Limb (tissue), 2 donors: Measurements from ENCODE around the gene TRIM8.
A peak's percentile ranks its signal among the peaks of the same experiment; 100 is the strongest.

Experiments used
- DNase-seq, 2 donors: peaks; one replicate each; pipeline ENCODE4 v3.0.0-alpha.2; 2016; ENCODE audit errors: extremely low spot score in 2 of 2

The TRIM8 gene, protein sequence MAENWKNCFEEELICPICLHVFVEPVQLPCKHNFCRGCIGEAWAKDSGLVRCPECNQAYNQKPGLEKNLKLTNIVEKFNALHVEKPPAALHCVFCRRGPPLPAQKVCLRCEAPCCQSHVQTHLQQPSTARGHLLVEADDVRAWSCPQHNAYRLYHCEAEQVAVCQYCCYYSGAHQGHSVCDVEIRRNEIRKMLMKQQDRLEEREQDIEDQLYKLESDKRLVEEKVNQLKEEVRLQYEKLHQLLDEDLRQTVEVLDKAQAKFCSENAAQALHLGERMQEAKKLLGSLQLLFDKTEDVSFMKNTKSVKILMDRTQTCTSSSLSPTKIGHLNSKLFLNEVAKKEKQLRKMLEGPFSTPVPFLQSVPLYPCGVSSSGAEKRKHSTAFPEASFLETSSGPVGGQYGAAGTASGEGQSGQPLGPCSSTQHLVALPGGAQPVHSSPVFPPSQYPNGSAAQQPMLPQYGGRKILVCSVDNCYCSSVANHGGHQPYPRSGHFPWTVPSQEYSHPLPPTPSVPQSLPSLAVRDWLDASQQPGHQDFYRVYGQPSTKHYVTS

DNA sequence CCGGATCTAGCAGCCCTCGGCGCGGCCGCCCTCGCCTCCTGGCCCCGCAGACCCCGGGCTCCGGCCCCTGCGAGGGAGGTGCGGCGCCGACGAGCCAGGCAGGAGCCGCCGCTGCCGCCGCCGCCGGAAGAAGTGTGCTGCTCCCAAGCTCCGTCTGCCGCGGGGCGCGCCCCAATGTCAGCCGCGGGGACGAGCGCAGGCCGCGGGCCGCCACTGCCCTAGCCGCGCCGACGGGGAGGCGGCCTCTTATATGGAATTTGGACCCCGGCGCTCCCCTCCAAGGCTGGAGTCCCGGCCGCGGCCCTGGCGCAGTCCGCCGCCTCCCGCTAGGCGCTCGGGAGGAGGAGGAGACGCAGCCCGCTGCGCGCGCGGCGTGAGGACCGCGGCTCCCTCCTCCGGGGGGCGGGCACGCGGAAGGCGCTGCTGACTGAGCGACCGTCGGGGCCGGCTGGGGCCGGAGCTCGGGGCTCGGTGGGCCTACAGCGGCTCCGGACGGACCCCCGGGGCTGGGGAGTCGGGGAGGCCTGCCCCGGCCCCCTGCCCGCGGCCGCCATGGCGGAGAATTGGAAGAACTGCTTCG is at the start of gene TRIM8:
Gene TRIM8 (plus strand): TSS at position 414 of the 580 bp plus-strand sequence. CDS start 139 bp downstream, at position 553.
- DNase-seq, result peak in 1 of 2 donors; percentile 74

DNA sequence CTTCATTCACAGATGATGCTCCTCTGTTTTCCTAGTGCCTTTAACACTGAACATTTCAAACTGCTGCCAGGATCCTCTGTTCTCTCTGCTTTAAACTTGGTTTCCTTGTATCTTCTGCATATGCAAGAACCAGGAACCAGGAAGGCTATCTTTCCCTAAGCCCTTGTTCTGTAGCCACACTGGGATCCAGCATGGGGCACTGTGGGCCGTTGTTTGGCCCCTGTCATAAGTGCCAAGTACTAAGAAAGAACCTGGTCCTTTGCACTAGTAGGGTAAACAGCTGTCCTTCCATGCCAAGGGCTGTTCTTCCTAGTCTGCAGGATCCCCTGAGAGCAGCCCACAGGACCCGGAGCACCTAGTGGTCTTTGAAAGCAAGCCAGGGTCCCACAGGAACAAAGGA is 49.0 kb upstream of the TRIM8 start:
- no peak for DNase-seq

DNA sequence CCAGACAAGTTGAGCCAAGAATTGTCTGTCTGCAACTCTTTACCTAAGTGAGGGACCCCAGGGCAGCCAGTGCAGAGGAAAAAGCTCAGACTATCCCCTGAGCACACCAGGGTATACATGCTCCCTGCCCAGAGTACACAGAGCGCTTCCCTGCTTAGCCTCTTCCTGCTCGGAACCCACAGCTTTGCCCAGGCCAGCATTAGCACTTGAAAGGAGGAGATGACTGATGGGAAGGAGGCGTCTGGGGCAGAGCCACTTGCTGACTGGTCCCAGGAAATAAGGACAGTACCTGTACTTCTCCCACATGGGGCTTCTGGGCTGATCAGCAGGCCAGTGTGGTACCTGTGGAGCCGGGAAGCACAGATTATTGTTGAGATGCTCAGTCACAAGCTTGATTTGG is 48.4 kb upstream of the TRIM8 start:
- DNase-seq, result no peak

DNA sequence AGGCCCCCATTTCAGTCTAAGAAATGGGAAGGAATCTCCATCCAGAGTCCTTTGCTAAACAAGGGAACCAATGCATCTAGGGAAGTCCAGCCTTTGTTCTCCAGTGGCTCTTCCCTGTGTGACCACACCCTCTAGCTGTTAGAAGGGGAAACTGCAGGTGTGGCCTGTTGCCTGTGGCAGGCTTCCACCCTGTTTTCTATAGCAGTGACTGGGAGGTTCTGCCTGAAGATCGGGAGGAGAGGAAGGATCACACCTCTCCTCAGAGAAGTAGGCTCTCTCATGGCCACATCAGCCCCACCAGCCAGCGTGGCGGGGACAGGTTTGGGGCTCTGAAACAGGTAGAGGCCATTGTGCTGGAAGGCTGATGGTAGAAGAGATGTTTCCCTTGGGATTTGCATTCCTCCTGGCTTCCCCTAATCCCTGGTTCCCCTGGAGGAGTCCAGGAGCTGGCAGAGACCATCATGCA is 47.7 kb upstream of the TRIM8 start:
- no peak for DNase-seq

DNA sequence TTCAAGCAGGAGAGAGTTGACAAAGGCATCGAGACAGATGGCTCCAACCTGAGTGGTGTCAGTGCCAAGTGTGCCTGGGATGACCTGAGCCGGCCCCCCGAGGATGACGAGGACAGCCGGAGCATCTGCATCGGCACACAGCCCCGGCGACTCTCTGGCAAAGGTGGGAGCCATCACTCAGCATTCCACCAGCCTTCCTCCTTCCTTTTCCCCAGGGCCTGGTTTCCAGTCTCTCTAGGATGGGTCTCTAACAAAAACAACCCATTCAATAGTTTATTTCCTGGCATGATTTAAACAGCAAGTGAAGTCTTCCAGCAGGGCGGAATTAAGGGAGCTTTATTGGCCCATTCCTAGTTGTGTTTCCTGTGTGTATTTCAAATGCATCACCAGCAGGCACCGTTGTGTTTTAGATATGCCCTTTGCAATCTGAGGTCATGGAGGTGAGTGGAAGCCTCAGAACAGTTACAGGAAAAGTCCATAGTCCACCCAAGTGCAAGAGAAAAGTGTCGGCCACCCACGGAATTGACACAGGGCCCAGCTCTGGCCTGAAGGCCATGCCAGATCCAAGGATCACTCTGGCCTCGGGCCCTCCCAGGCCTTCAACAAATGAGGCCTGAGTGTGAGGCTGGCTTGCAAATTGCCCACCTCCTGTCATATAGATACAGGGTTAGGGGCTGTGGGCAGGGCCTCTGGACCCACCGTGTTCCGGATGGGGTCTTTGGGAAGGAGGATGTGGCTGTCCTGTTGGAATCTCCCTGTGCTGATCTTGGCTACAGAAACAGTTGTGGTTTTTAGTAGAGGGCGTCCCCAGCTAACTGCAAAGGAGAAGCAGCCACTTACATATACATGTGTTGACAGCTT is 46.9 kb upstream of the TRIM8 start:
- DNase-seq, result no peak

DNA sequence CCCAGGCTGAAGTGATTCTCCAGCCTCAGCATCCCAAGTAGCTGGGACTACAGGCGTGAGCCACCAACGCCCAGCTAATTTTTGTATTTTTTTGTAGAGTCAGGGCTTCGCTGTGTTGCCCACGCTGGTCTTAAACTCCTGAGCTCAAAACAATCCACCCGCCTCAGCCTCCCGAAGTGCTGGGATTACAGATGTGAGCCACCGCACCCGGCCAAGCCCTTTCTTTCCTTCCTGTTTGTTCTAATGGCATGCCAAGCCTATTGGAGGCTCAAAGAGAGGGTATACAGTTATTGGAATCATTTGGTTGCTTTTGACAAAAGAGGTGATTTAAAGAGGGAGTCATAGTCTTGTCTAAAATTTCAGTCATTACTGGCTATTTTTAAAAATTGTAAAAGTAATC is 46.0 kb upstream of the TRIM8 start:
- no peak for DNase-seq

DNA sequence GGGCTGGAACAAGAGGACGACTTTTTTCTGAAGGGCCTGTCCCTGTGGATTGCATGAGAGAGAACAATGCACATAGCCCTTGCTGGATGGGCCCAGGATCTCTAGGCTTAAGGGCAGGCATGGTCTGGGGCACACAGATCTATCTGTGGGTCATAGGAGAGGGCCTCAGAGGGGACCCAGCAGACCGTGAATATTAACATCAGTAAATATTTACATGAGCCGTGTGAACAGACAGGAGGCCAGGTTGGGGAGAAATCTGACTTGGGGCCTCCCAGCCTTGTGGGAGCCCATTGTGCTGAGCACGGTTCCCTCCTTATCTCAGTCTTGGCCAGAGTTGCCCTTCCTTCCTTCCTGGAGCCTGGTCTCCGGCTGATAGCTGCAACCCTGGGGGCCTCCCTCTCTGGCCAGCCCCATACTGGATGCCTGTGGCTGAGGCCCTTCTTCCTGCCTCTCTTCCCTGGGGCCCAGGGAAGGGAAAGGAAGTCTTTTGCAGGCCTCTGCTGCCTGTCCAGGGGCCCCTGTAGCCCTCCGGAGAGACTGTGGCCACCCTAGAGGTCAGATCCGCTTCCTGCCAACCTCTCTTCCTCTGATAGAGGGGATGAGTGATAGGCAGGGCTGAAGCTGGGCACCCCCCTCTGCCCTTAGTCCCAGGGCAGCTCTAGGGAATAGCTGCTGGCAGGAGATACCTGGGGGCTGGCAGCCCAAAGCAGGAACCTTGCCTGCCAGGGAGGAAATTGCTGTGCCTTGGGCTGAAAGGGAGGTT is 44.5 kb upstream of the TRIM8 start:
- DNase-seq, result no peak

DNA sequence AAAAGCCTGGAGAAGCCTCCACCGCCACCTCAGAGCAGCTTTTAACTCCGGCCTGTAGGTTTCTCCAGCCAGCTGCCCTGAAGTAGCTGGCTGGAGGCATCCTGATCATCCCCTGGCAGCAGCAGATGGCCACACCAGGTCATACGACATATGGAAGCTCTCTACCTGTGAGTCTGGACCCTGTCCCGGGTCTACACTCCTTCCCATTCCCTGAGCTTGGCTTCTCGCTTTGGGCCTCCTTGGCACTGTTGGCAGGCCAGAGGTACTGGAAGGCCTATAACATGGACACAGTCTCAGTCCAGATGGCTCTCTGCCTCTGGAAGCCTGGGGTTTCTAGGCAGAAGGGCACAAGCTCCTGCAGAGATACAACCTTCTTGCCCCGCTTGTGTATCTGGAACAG is 43.5 kb upstream of the TRIM8 start:
- DNase-seq, result no peak

DNA sequence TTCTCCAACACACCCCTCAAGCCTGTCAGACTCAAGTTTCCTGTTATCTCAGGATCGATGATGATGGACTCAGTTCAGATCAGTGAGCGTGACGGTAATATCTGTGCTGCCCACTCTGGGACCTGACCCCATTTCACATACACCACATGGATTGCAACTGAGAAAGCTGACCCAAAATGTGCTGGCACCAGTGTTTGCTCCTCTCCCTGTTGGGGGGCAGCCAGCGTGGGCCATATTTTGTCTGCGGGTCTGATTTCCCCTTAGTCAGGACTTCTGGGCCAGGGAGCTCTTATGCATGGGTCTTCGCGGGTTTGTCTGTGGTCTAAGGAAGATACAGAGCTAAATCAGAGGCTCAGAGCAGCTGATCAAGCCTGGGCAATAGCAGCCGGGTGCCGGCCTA is 42.6 kb upstream of the TRIM8 start:
- DNase-seq, result no peak

DNA sequence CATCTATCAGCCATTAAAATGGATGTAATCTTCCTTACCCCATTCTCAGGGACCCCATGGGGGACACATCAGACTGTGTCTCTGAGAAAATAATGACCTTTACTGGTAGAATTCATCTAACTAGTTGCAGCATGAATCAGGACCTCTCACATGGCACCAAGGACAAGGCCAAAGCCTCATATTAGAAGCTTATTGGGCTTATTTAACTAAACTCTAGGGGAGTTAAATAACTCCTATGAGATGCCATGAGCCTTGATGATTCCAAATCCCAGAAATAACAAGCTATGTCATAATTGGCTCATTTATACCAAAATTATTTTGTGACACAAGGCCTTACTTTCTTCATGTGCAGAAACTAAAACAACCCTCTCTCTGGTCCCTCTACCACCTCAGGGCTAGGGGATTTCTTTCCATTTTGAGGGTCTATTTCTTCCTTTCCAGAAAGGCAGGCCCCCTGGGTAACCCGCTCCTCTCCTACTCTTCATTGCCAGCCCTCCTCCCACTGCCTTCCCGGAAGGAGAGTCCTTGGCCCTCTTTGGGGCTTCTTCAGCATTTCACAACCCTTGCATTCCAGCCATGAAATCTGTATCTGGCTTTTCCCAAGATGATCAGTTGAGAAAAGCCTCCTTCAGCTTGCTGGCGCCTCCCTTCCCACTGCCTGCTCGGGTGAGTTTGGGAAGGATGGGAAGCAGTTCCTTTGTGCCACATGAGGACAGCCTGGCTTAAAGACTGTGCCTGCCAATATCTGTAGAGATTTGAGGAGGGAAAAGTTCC is 41.8 kb upstream of the TRIM8 start:
- no peak for DNase-seq

DNA sequence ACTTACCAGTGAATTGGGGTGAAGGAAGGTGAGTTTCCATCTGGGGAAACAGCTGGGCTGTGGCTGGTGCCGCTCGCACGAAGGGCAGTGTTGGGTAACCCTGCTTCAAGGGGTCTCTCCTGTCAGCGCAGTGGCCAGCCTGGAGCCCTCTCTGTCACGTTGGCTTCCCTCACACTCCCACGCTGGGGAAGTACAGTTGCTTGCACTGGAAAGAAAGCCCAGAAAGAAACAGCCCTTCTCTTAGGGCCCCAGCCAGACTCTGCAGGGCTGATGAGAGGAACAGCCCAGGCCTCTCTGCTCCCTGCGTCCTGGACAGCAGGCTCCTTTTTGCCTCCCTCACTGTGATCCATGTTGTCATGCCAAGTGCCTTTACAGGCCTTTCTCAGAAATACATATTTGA is 40.3 kb upstream of the TRIM8 start:
- no peak for DNase-seq

DNA sequence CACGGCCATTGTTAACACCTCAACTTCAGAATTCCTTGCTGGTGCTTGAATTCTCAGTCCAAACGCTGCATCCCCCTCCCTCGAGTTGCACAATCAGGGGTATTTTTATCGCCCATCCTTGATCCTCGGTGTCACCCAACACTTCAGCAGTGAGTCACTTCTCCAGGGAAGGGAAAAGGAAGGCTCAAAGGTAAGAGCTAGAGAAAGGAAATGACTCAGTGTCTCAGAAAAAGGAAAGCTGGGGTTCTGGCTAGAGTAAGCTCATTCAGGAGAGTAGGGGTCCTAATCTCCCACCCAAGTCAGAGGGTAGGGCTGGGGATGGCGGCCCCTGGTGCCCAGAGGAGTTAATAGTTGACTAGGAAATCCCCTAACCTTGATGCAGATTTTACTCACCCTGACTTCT is 39.8 kb upstream of the TRIM8 start:
- DNase-seq, result no peak

DNA sequence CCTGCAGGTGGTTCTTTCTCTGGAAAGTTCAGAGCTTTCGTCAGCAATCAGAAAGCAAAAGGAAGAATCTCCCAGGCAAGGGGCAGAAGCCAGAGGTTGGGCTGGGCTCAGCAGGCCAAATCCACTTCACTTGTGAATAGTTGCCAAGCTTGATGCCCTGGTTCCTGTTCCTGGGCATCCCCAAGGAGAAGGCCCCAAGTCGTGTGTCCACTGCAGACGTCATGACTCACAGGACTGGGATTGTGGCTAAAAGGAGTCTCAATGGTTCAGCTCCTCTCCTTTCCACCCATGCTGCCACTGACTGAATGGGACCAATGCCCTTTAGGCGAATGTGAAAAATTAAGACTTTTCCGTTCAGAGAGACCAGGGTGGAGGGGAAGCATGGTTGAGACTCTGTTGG is 38.6 kb upstream of the TRIM8 start:
- no peak for DNase-seq

DNA sequence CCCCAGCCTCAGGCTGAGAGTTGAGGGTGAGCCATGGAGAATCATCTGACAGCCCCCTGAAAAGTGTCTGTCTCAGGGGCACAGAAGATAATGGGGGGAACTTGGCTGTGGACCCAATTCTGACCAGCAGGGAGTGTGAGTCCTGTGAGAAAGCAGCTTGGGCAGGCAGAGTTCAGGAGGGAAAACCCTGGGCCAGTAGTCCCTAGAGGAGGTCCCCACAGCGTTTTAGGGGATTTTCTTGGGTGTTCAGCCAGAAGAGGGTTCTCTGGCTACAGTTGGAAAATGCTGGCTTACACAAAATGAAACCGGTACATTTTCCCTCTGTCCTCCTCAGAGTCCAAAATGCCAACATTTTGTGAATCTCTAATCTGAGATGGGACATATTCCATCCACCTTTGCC is 35.8 kb upstream of the TRIM8 start:
- no peak for DNase-seq

DNA sequence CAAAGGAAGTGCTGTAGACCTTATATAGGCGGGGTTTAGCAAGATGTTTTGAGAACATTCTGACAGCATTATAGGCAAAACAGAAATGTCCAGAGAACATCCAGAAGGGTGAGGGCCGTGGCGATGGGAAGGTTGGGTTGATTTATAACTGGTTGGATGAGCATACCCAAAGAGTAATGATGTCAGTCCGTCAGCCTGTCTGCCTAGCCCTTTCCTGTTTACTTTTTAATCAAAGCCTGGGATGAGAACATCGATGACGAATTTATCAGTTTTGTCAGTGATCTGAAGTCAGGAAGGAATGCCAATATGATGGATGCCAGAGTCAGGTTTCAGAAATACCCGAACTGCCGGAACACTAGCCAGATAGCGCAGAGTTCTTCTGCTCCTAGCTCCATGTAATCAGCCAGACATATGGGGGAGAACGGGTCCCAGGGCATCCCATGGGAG is 33.8 kb upstream of the TRIM8 start:
- no peak for DNase-seq

DNA sequence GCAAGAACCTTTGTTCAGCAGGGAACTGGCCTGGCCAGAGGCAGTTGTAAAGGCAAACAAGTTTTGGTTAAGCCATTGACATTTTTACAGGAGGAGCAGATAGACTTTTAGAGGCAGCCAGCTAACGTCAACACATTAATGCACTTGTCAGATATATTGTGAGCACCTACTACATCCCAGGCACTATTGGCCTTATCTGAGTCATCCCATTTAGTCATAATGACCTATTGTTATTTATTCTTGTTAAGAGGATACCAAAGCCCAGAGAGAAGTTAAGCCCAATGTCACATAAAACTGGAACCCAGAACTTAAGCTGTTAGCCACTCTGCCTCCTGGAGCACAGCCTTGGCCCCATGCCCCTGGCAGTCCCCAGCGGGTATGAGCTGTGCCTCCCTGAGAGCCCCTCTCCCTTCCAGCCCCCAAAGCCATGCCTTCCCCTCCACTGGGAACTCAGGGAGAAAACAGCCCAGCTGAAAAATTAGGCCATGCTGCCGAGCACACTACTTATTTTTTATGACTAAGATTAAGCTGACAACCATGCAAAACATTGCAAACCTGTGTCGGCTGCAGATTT is 32.7 kb upstream of the TRIM8 start:
- no peak for DNase-seq

DNA sequence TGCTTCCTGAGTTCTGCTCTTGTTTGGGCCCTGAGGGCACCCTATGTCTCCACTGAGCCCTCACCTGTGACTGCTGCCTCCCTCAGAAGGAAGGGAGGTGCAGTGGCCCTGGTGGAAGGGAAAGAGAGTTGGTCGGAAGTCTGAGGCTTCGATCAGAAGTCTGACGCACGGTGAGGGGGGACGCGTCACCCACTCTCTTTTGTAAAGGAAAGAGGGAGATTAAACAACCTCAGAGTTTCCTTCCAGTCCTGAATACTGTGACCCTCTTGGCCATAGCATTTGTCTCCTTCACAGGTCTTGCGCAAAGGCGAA is 31.4 kb upstream of the TRIM8 start:
- no peak for DNase-seq

DNA sequence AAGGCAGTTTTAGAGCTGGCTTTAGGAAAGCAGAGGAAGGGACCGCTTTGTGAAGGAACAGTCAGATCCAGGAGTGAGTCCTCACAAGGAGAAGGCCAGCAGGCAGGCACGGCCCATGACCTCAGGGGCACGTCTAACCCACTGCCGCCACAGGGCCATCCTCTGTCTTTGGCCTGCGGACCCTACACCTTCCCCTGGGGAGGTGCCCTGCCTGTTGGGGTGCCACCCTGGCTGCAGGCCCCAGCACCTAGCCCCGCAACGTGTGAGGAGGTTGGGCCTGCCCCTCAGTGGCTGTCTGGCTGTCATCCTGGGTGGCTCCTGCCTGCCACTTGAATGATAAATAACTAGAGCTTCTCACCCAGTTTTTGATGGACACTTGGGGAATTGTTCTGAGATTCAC is 31.0 kb upstream of the TRIM8 start:
- DNase-seq, result no peak

DNA sequence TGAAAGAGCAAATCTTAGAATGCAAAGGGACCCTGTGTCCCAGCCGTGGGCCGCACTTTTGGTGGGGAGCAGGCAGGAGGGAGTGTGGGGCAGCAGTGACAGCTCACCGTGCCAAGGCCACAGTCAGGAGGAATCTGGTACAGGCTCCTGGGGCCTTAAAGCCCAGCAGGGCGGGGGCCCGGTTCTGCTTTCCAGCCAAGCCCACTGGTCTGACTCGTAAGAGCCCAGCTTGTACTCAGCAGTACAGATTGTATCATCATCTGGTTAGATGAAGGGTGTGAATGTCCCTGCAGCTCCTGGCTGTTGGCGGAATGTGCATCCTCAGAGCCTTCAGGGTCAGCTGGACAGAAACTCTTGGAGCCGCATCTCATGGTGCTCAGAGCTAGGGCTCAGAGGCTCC is 30.5 kb upstream of the TRIM8 start:
- DNase-seq, result no peak

DNA sequence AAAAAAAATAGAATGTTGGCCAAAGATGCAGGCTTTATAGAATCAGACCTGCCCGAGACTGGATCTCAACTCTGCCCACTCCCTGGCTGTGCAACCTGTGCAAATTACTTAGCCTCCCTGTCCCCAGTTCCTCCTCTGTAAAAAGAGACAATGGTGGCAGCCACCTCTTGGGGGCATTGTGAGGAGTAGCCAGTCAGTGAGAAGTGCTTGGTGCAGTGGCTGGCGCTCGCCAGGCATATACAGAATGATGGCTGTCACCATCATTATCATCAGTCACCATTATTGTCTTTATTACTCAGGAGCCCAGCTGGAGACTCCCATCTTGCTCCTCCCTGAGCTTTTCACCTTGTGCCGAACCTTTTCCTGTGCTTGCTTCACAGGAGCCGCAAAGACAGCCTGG is 29.4 kb upstream of the TRIM8 start:
- no peak for DNase-seq
